RCC 7860 (cell line): ENCODE data around the gene SYNE1.
"Not testable (repeated sequence)": the region's sequence is repeated elsewhere in the genome, so short reads cannot be mapped to it uniquely, and the experiment has no call there.

ENCODE experiments used
- DNase-seq: peaks from one replicate; pipeline ENCODE4 v3.0.0-alpha.2; 2015; ENCODE audit warnings: low spot score
- FAIRE-seq: peaks from 2 replicates; lab custom pipeline; 2012; peaks lifted over from hg19 to GRCh38; lab: Jason Lieb, UNC

Gene SYNE1

GRCh38 chr6:152572338-152573088, 64.6 kb downstream of the SYNE1 start:
- FAIRE-seq = no peak
- no peak for DNase-seq

- DNase-seq (no peak), FAIRE-seq (no peak)
Measured at GRCh38 chr6:152571943-152572337, 65.2 kb downstream of the SYNE1 start.

- DNase-seq (no peak), FAIRE-seq (no peak)
Measured at GRCh38 chr6:152571089-152571488, 66.1 kb downstream of the SYNE1 start.

- DNase-seq = no peak
Measured at GRCh38 chr6:152566103-152566875, 70.9 kb downstream of the SYNE1 start.

GRCh38 chr6:152563177-152563576, 74.0 kb downstream of the SYNE1 start:
- FAIRE-seq = no peak
- DNase-seq = no peak

More at GRCh38 chr6:152566103-152566875, 70.9 kb downstream of the SYNE1 start:
- no peak for FAIRE-seq

GRCh38 chr6:152558798-152559197, 78.4 kb downstream of the SYNE1 start:
- not testable (repeated sequence) for FAIRE-seq, DNase-seq

GRCh38 chr6:152557502-152557901, 79.7 kb downstream of the SYNE1 start:
- no peak for FAIRE-seq
- DNase-seq = no peak

- DNase-seq (no peak), FAIRE-seq (no peak)
Measured at GRCh38 chr6:152554851-152555250, 82.3 kb downstream of the SYNE1 start.

GRCh38 chr6:152552616-152553209, 84.4 kb downstream of the SYNE1 start:
- FAIRE-seq (no peak), DNase-seq (peak; percentile 43)

GRCh38 chr6:152543519-152543918, 93.6 kb downstream of the SYNE1 start:
- FAIRE-seq (no peak), DNase-seq (no peak)

GRCh38 chr6:152540381-152540780, 96.8 kb downstream of the SYNE1 start:
- no peak for FAIRE-seq
- no peak for DNase-seq

GRCh38 chr6:152534541-152534940, 102.6 kb downstream of the SYNE1 start:
- FAIRE-seq (no peak), DNase-seq (no peak)

- no peak for DNase-seq
Measured at GRCh38 chr6:152532556-152533422, 104.4 kb downstream of the SYNE1 start.

GRCh38 chr6:152531659-152532058, 105.5 kb downstream of the SYNE1 start:
- no peak for FAIRE-seq
- no peak for DNase-seq

More at GRCh38 chr6:152532556-152533422, 104.4 kb downstream of the SYNE1 start:
- no peak for FAIRE-seq

GRCh38 chr6:152529369-152529768, 107.8 kb downstream of the SYNE1 start:
- DNase-seq = peak; percentile 27
- FAIRE-seq = no peak

- not testable (repeated sequence) for FAIRE-seq, DNase-seq
Measured at GRCh38 chr6:152514120-152514519, 123.0 kb downstream of the SYNE1 start.

GRCh38 chr6:152509916-152510315, 127.2 kb downstream of the SYNE1 start:
- no peak for FAIRE-seq
- DNase-seq = no peak

- FAIRE-seq (no peak), DNase-seq (no peak)
Measured at GRCh38 chr6:152508477-152508876, 128.7 kb downstream of the SYNE1 start.

- FAIRE-seq (no peak), DNase-seq (no peak)
Measured at GRCh38 chr6:152503546-152503945, 133.6 kb downstream of the SYNE1 start.

GRCh38 chr6:152502421-152503188, 134.6 kb downstream of the SYNE1 start:
- DNase-seq (no peak), FAIRE-seq (no peak)
